Cardiac muscle cell (in vitro differentiated cells and primary cell): Measurements from ENCODE around the gene SLC25A48. TPM values are rescaled to one million over a fixed set of nuclear protein-coding genes. Genes with fewer than 3 reads are reported as not detected.
"Not testable (repeated sequence)": the region's sequence is repeated elsewhere in the genome, so short reads cannot be mapped to it uniquely, and the experiment has no call there.

Experiments
- DNase-seq, 2 donors: peaks; one replicate each; pipeline versions ENCODE4 v3.0.0 to v3.0.0-alpha.2; 2010 to 2017; ENCODE audit warnings: low read depth in 1 of 2, low spot score in 1 of 2
- H3K27ac ChIP-seq: fragments of 200-600 bp; sonication (generic); 2 replicates; pipeline ENCODE4 v1.5.1; 2016
- H3K27me3 ChIP-seq: fragments of 200-600 bp; sonication (generic); 2 replicates; pipeline ENCODE4 v1.6.0; 2016; ENCODE audit warnings: control low read depth
- H3K36me3 ChIP-seq: fragments of 200-600 bp; sonication (generic); 2 replicates; pipeline ENCODE4 v1.5.1; 2016; ENCODE audit warnings: control low read depth
- H3K4me1 ChIP-seq: fragments of 200-600 bp; sonication (generic); 2 replicates; pipeline ENCODE4 v1.8.1; 2017; ENCODE audit warnings: low read depth, mild to moderate bottlenecking, mixed run types
- H3K4me3 ChIP-seq: fragments of 200-600 bp; sonication (generic); 2 replicates; pipeline ENCODE4 v1.5.1; 2016; ENCODE audit warnings: mild to moderate bottlenecking
- H3K9me3 ChIP-seq: fragments of 200-600 bp; sonication (generic); 2 replicates; pipeline ENCODE4 v1.5.1; 2017; ENCODE audit warnings: low read depth, mild to moderate bottlenecking, control low read depth
- CTCF ChIP-seq: IDR thresholded peaks from 2 replicates; pipeline ENCODE4 v1.5.1; 2012; ENCODE audit warnings: low read depth, mild to moderate bottlenecking, low read length
- polyA plus RNA-seq: library from polyadenylated mRNA; unstranded; fragments of >200 nt; fragmentation: Nextera tagmentation; extraction: Ambion mirVana; gene quantifications from 2 replicates; pipeline ENCODE4 v1.2.1, GENCODE V29; 2016
- total RNA-seq: library from RNA; depleted of rRNA; stranded (reverse); fragments of >200 nt; gene quantifications from 2 replicates; pipeline ENCODE4 v1.2.3, GENCODE V29; 2016

Gene SLC25A48
- total and polyA plus RNA-seq, 2 experiments from 2014 or later: 0.09 to 0.13 TPM

- Histone ChIP-seq H3K4me1 (no peaks in the 10 kb centered on the region), H3K4me3 (no peak overlapping the region), H3K27ac (no peak overlapping the region), H3K36me3 (no peaks in the 10 kb centered on the region), H3K27me3 (no peaks in the 10 kb centered on the region), H3K9me3 (no peaks in the 10 kb centered on the region)
- DNase-seq: no peak
- TF ChIP-seq CTCF: no peak
Observed at GRCh38 chr5:135851186-135851914, 16.9 kb downstream of the SLC25A48 start.

- Histone ChIP-seq H3K27ac (no peak overlapping the region), H3K36me3 (no peaks in the 10 kb centered on the region), H3K9me3 (no peaks in the 10 kb centered on the region), H3K4me3 (no peak overlapping the region), H3K4me1 (no peaks in the 10 kb centered on the region), H3K27me3 (no peaks in the 10 kb centered on the region)
- no peak for TF ChIP-seq CTCF
- no peak for DNase-seq
Observed at GRCh38 chr5:135851915-135852845, 17.7 kb downstream of the SLC25A48 start.

- no peak overlapping the region for H3K27ac ChIP-seq
- H3K27me3 ChIP-seq: no peaks in the 10 kb centered on the region
- no peaks in the 10 kb centered on the region for H3K36me3 ChIP-seq
- no peaks in the 10 kb centered on the region for H3K4me1 ChIP-seq
- no peak overlapping the region for H3K4me3 ChIP-seq
- no peaks in the 10 kb centered on the region for H3K9me3 ChIP-seq
- TF ChIP-seq CTCF: no peak
- DNase-seq: no peak
Observed at GRCh38 chr5:135857630-135858311, 23.3 kb downstream of the SLC25A48 start.

GRCh38 chr5:135859186-135859585, 24.7 kb downstream of the SLC25A48 start:
- H3K4me3 ChIP-seq, H3K9me3 ChIP-seq, DNase-seq, H3K27me3 ChIP-seq, H3K4me1 ChIP-seq, H3K36me3 ChIP-seq, H3K27ac ChIP-seq: not testable (repeated sequence)

- Histone ChIP-seq H3K4me1 (no peaks in the 10 kb centered on the region), H3K9me3 (no peaks in the 10 kb centered on the region), H3K36me3 (no peaks in the 10 kb centered on the region), H3K27me3 (no peaks in the 10 kb centered on the region), H3K4me3 (no peak overlapping the region), H3K27ac (no peak overlapping the region)
- no peak for DNase-seq
- TF ChIP-seq CTCF: no peak
Observed at GRCh38 chr5:135859641-135860040, 25.2 kb downstream of the SLC25A48 start.
